Peyer's patch (tissue), 4 donors: ENCODE data around the gene FKBP2.

Experiments used
- POLR2A ChIP-seq, 2 donors: fragments of 450-650 bp; IDR thresholded peaks; one replicate each; pipeline ENCODE4 v1.5.1; 2017; ENCODE audit warnings: antibody characterized with exemption in 2 of 2, mild to moderate bottlenecking in 2 of 2, moderate library complexity in 2 of 2
- TF ChIP-seq, protein P1 (sequence below), 6 experiments: fragments of 450-650 bp in 4 of 6; fragments of 200-600 bp in 2 of 6; sonication (generic) in 1 of 6; IDR thresholded peaks; one replicate each; pipeline ENCODE4 v1.5.1; 2017 to 2019; ENCODE audit warnings: antibody characterized with exemption in 6 of 6, mild to moderate bottlenecking in 3 of 6, moderate library complexity in 1 of 6

DNA sequence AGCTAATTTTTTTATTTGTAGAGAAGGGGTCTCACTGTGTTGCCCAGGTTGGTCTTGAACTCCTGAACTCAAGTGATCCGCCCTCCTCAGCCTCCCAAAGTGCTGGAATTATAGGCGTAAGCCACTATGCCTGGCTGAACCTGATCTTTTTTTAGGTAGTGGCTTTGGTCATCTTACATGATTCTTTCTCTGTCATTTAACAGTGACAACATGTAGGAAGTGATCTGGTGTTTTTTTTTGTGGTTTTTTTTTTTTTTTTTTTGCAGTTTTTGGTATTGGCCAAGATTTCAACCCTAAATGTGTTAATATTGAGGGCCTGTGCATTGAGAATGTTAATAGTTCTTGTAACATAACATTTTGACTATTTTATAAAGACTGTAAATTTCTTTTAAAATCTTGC, 42.4 kb upstream of the FKBP2 start:
- TF ChIP-seq, protein P1, sequence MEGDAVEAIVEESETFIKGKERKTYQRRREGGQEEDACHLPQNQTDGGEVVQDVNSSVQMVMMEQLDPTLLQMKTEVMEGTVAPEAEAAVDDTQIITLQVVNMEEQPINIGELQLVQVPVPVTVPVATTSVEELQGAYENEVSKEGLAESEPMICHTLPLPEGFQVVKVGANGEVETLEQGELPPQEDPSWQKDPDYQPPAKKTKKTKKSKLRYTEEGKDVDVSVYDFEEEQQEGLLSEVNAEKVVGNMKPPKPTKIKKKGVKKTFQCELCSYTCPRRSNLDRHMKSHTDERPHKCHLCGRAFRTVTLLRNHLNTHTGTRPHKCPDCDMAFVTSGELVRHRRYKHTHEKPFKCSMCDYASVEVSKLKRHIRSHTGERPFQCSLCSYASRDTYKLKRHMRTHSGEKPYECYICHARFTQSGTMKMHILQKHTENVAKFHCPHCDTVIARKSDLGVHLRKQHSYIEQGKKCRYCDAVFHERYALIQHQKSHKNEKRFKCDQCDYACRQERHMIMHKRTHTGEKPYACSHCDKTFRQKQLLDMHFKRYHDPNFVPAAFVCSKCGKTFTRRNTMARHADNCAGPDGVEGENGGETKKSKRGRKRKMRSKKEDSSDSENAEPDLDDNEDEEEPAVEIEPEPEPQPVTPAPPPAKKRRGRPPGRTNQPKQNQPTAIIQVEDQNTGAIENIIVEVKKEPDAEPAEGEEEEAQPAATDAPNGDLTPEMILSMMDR (IDR thresholded peaks at IDR 0.05) = no peak
- no peak for TF ChIP-seq POLR2A (IDR thresholded peaks at IDR 0.05)
